Measurements from ENCODE around the gene ARHGAP44. TPM values are rescaled to one million over a fixed set of nuclear protein-coding genes. Genes with fewer than 3 reads are reported as not detected.

The ARHGAP44 gene
- total and polyA plus RNA-seq, 4 donors, result 0.14 to 1.3 (median 0.42) TPM

GRCh38 chr17:13002761-13003453 lies 213.6 kb downstream of the ARHGAP44 start (continued):
- no peak for TF ChIP-seq MAX (IDR thresholded peaks at IDR 0.05)
- TF ChIP-seq NR2F2 (IDR thresholded peaks at IDR 0.05), result no peak
- TF ChIP-seq JUND (IDR thresholded peaks at IDR 0.05), result no peak
- TF ChIP-seq TAF1 (conservative IDR thresholded peaks at IDR 0.05), result no peak
- TF ChIP-seq CTCF (IDR thresholded peaks at IDR 0.05; ENCODE audit: low read depth, low read length, missing input control), result peak; percentile 81

GRCh38 chr17:13003454-13003851 lies 214.2 kb downstream of the ARHGAP44 start:
- no peaks in the 10 kb centered on the region for H3K9me3 ChIP-seq (ENCODE audit: control insufficient read depth in 4 of 4, low read length in 3 of 4)
- no peak overlapping the region for H3K9ac ChIP-seq (ENCODE audit: low read depth in 1 of 2, low read length in 2 of 2)
- TF ChIP-seq NR2F2 (IDR thresholded peaks at IDR 0.05) (no peak), FOXA1 (IDR thresholded peaks at IDR 0.05) (no peak), HNF4G (IDR thresholded peaks at IDR 0.05) (no peak), CTCF (IDR thresholded peaks at IDR 0.05; ENCODE audit: low read depth, low read length, missing input control) (no peak), MAX (IDR thresholded peaks at IDR 0.05) (no peak), ZBTB33 (IDR thresholded peaks at IDR 0.05) (no peak), ATF3 (IDR thresholded peaks at IDR 0.05) (no peak), RAD21 (IDR thresholded peaks at IDR 0.05) (no peak), JUND (IDR thresholded peaks at IDR 0.05) (no peak), HNF4A (conservative IDR thresholded peaks at IDR 0.05) (no peak), RXRA (IDR thresholded peaks at IDR 0.05) (no peak)
- peaks cover 16 to 67% (median 51%) of the 10 kb centered on the region in 4 donors for H3K36me3 ChIP-seq (ENCODE audit: control insufficient read depth in 4 of 4, insufficient read depth in 3 of 4, low read depth in 1 of 4, low read length in 3 of 4)
- H3K4me3 ChIP-seq (ENCODE audit: low read depth in 1 of 3, low read length in 3 of 3), result no peak overlapping the region
- no peak overlapping the region for H3K27ac ChIP-seq (ENCODE audit: low read depth in 1 of 2, low read length in 2 of 2)
- WGBS, result 87% methylated on average over 9 of the region's 9 CpGs
- DNase-seq (ENCODE audit: low spot score), result no peak
- no peaks in the 10 kb centered on the region for H3K27me3 ChIP-seq (ENCODE audit: control insufficient read depth in 4 of 4, insufficient read depth in 4 of 4, low read length in 3 of 4)
- peaks cover 0 to 11% (median 0%) of the 10 kb centered on the region in 4 donors for H3K4me1 ChIP-seq (ENCODE audit: control insufficient read depth in 4 of 4, insufficient read depth in 4 of 4, low read length in 3 of 4)

- no peak overlapping the region for H3K27ac ChIP-seq (ENCODE audit: low read depth in 1 of 2, low read length in 2 of 2)
- H3K4me1 ChIP-seq (ENCODE audit: control insufficient read depth in 4 of 4, insufficient read depth in 4 of 4, low read length in 3 of 4), result peaks cover 0 to 11% (median 0%) of the 10 kb centered on the region in 4 donors
- no peak overlapping the region for H3K4me3 ChIP-seq (ENCODE audit: low read depth in 1 of 3, low read length in 3 of 3)
- H3K9ac ChIP-seq (ENCODE audit: low read depth in 1 of 2, low read length in 2 of 2), result no peak overlapping the region
- H3K27me3 ChIP-seq (ENCODE audit: control insufficient read depth in 4 of 4, insufficient read depth in 4 of 4, low read length in 3 of 4), result no peaks in the 10 kb centered on the region
- WGBS, result 95% methylated on average over 6 of the region's 6 CpGs
- TF ChIP-seq YY1 (IDR thresholded peaks at IDR 0.05) (no peak), REST (IDR thresholded peaks at IDR 0.05) (no peak), NR2F2 (IDR thresholded peaks at IDR 0.05) (no peak), TAF1 (conservative IDR thresholded peaks at IDR 0.05) (no peak), RXRA (IDR thresholded peaks at IDR 0.05) (no peak), EGR1 (IDR thresholded peaks at IDR 0.05; ENCODE audit: low read depth in 2 of 2) (no peak), HNF4G (IDR thresholded peaks at IDR 0.05) (no peak), CTCF (IDR thresholded peaks at IDR 0.05; ENCODE audit: low read depth, low read length, missing input control) (no peak), JUND (IDR thresholded peaks at IDR 0.05) (no peak)
- H3K9me3 ChIP-seq (ENCODE audit: control insufficient read depth in 4 of 4, low read length in 3 of 4), result no peaks in the 10 kb centered on the region
- H3K36me3 ChIP-seq (ENCODE audit: control insufficient read depth in 4 of 4, insufficient read depth in 3 of 4, low read depth in 1 of 4, low read length in 3 of 4), result peaks cover 16 to 66% (median 47%) of the 10 kb centered on the region in 4 donors
- no peak for DNase-seq (ENCODE audit: low spot score)
Observed at GRCh38 chr17:13003927-13004326, 214.6 kb downstream of the ARHGAP44 start.
